Tongue (tissue), 2 donors: ENCODE measurements around the gene FGD5. TPM values are rescaled to one million over a fixed set of nuclear protein-coding genes. Genes with fewer than 3 reads are reported as not detected.

Experiments used
- DNase-seq: peaks from one replicate; pipeline ENCODE4 v3.0.0-alpha.2; 2015
- total RNA-seq: library from RNA; depleted of rRNA; stranded (reverse); fragments of >200 nt; gene quantifications from one replicate; pipeline ENCODE4 v1.2.3, GENCODE V29; 2014

FGD5 gene
- total RNA-seq, 1 donor from 2014 or later: 26.1 TPM

DNA sequence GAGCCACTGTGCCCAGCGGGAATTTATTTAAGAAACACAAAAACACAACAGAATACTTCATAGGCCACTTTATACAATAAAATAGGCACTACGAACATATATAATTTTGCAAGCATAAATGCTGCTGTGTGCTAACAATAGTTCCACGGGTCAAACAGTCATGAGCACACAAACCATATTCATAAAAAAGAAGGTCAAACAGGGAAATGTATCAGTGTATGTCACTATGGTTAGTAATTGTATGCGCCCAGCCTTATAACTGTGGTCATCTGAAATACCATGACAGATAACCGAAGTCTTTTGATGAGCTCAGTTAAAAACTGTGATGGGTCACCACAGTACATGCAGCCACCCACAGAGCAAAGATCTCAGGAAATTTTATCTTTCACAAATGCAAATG is 90.5 kb downstream of the FGD5 start:
- no peak for DNase-seq

GRCh38 chr3:14911651-14912050 is 92.9 kb downstream of the FGD5 start:
- DNase-seq: no peak

DNA sequence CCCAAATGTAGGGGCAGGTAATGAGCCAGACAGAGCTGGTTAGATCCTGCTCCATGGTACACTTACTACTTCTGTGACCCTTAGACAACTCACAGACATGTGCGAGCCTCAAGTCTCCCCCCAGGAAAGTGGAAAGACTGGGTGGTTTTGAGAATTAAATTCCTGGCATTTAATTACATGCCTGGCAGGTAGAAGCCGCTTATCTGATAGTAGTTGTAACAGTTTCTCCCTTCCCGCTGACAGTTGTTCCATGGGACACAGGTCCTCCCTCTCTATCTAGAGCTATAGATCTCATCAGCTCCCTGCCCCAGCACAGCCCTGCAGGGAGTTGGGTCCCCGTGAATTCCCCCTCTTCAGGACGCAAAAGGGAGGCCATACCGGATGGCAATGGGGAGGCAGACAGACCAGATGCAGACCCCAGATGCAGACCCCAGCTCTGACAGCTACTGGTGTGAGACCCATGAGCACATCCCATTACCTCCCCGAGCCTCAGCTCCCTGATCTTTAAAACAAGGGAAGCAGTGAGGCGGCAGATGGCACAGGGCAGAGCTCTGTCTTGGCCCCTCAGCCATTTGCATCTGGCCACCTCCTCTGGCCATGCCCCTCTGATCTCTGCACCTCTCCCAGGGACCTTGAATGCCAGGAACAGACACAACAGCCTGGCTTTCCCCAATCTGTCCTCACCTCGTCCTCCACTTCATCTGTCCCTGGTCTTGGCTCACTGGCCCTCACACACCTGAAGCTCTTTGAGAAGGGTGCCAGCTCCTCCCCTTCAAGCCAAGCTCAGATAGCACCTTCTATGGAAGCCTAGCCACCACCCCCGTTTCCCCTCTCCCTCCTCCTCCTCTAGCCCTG is 94.5 kb downstream of the FGD5 start:
- DNase-seq: no peak

DNA sequence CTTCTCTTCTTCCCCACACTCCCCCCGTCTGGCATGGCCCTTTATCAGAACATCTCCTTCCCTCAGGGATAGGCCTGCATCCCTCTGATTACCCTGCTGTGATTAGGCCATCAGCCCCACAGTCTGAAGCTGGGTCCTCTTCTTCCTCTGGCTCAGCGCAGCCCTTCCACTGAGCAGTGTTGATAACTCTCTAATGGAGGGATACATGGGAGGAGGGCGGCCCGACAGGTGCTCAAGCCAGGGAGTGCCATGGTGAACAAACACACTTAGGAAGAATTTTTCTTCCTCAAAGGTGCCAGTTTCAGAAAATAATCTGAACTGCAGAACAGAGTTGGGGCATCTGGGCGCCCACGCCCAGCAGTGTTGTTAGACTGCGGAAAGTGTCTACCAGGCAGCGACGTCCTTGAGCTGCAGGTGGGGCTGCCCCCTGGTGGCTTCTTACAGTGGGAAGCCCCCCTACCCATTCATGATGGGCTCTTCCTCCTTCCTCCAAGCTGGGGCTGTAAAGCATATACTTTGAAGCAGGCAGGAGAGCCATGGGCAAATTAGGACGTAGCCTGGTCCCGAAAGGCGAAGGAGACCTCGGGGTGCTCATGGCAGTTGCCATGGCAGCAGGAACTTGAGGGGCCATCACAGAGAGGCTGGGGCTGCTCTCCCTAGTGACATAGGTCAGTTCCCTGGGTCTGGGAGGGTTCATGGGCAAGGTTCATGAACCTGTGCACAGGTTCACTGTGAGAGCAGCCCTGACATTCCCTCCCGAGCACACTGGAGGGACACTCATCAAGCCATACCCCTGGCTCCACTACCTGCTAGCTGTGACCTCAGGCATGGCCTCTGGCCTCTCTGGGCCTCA is 95.4 kb downstream of the FGD5 start:
- DNase-seq: no peak

GRCh38 chr3:14914779-14915117 is 96.0 kb downstream of the FGD5 start:
- DNase-seq: no peak

DNA sequence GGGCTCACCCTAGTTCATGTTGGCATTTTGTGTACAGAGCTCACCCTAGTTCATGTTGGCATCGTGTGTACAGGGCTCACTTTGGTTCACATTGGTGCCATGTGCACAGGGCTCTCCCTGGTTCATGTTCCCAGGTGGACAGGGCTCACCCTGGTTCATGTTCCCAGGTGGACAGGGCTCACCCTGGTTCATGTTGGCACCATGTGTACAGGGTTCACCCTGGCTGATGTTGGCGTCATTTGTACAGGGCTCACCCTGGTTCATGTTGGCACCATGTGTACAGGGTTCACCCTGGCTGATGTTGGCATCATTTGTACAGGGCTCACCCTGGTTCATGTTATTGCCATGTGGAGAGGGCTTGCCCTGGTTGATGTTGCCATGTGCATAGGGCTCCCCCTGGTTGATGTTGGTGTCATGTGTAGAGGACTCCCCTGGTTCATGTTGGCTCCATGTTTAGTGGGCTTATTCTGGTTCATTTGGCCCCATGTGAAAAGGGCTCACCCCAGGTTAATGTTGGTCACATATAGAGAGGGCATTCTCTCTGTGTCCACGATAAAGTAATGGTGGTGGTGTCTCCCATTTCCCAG is 97.0 kb downstream of the FGD5 start:
- DNase-seq: peak; percentile 25

DNA sequence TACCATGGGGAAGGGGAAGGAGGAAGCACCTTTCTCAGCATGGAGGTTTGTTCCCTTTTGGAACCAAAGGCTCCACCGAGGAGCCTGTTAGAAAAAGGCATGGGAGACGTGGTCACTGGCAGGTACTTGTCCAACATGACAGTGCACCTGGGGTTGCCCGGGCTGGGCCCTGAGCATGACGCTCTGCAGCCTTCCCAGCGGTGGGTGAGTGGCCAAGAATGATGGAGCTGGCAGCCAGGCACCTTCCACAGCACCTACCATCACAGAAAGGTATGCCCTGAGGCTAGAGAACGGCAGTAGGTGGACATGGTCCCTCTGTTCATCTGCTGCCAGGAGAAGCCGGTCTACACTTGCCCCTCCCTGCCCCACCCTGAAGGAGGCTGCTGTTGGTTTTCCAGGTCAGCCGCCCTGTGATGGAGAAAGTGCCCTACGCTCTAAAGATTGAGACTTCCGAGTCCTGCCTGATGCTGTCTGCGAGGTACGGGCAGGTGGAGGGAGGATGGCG is 99.6 kb downstream of the FGD5 start:
- DNase-seq: no peak

DNA sequence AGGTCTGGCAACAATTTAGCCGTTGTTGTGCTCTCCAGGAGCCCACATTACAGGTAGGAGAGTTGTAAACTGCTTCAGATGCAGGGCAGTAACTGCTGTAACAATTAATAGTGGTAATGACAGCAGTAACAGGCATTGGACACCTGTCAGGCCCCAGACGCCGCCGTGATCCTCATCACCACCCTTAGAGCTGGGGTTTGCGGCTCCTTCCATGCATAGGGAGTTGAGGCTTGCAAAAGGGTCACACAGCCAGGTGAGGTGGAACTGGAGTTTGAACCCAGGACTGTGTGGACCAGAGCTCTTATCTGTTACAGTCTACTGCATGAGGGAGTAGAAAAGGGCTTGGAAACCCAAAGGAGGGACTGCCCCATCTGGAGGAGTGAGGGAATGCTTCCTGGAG is 101.8 kb downstream of the FGD5 start:
- DNase-seq: no peak

DNA sequence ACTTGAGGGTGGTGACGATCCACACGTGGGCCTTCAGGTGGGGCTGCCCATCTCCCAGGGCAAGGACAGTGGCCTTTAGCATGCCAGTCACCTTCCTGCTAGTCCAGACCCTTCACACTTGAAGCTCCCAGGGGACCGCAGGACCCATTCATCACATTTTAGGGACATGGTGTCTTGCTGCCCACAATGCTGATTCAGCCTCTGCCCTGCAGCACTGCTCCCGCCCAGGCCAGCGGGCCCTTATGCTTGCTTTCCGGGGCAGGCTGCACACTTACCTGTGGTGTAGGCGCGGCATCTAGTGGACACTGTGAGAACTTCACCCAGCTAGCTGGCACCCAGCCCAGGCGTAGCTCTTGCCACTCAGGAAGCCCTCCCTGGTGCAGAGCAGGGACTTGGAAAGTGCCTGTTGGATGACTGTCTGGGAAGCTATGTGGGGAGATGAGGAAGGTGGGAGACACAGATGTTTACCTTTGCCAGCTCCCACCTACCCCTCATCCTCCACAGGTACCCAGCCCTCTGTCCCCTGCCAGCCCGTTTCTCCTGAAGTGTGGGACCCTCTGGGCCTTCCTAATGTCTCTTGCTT is 102.4 kb downstream of the FGD5 start:
- peak; percentile 95 for DNase-seq

DNA sequence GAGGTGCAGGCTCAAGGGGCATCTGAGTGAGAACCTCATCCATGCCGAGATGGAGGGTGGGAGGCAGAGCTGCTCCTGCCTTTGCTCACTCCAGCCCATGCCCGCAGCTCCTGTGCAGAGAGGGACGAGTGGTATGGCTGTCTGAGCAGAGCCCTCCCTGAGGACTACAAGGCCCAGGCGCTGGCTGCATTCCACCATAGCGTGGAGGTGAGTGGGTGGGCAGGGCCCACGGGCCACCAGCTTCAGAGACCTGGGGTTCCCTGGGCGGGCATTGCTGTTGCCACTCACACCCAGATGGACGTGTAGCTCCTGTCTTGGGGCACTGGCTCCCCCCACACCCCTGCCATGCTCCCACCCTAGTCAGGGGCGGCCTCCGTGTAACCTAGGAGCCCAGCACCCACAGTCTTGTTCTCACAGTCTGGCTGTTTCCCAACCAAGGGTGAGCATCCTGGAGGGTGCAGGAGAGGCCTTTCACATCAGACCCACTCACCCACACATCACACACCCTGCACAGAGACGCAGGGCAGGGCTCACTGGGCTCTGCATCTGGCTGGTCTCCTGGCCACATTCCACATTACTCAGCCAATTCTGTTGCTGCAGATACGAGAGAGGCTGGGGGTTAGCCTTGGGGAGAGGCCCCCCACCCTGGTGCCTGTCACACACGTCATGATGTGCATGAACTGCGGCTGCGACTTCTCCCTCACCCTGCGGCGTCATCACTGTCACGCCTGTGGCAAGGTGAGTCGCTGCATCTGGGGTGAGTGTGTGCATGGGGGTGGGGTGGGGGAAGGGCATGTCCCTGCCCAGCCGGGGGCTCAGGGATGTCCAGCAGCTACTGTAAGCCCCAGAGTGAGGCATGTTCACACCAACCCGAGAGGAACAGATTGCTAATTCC is 103.3 kb downstream of the FGD5 start:
- no peak for DNase-seq

GRCh38 chr3:14922863-14923262 is 104.1 kb downstream of the FGD5 start:
- DNase-seq: no peak

DNA sequence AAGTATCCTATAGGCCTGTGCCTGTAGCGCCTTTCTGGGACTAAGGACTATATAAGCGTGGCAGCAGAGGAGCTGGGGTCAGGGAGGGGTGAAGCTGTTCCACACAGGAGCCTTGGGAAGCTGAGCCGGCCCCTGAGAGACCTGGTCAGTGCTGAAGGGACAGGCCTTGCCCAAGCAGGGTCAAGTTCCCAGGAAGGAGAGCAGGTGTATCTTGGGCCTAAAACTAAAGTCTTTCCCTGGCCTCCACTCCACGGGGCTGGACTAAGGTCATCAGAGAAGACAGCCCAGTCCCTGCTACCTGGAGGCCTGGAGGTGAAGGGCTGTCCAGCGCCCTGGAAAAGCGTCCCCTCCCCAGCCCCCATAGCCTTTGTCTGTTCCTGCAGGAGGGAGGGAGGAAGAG is 104.7 kb downstream of the FGD5 start:
- no peak for DNase-seq

DNA sequence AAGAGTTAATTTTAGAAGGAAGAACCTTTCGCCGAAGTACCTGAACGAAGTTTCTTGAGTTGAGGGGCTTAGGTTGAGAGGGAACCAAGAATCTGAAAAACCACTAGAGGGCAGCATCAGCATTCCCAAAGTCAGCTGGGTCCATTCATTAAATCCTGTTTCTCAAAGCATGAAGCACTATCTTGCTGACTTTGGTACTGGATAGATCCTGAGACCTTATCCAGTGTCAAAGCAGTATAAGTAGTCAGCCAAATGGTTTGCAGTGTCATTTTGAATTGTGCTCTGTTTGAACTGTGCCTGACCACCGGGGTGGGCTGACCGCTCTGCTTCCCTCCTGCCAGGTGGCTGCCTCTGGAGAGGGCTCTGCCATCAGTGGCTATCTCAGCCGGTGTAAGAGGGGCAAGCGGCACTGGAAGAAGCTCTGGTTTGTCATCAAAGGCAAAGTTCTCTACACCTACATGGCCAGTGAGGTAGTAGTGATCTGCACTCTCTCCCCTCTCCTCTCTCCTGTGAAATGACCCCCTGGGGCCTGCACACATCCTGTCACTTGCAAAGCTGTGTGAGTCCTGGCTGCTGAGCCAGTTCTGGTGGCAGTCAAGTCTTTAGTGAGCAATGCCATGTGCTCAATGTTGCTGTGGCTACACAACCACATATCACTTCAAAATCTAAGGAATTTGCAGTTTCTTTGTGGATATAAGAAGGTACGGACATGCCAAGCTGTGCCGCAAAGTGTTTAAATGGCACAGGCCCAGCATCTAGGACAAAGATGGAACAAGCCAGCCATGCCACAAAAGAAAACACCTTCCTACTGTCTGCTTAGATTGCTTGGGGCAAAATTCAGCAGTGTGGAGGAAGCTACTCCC is 107.2 kb downstream of the FGD5 start:
- peak; percentile 84 for DNase-seq

- no peak for DNase-seq
These were observed 107.8 kb downstream of the FGD5 start for GRCh38 chr3:14926592-14926991.

- DNase-seq: no peak
These were observed 108.5 kb downstream of the FGD5 start for GRCh38 chr3:14927308-14927707.

DNA sequence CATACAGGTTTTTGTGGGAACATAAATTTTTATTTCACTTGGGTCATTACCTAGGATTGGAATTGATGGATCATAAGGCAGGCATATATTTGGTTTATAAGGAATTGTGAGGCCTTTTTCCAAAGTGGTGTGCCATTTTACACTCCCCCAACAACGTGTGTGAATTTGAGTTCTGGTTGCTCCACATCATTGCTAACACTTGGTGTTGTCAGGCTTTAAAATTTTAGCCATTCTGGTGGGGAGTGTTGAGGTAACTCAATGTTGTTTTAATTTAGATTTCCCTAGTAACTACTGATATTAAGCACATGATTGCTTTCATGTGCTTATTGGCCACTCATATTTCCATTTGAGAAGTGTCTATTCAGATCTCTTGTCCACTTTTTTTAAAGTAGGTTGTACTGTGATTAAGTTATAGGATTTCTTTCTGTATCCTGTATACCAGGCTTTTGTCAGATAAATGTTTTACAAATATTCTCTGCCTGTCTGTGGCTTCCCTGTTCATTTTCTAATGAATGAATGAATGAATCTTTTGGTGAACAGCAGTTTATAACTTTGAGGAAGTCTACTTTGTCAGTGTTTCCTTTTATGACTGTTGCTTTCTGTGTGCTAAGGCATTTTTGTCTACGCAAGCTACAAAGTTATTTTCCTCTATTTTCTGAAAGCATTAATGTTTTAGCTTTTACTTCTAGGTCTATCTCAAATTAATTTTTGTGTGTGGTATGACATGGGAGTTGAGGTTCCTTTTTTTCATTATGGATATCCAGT is 110.7 kb downstream of the FGD5 start:
- DNase-seq: no peak

- DNase-seq: no peak
These were observed 115.2 kb downstream of the FGD5 start for GRCh38 chr3:14933820-14934425.

GRCh38 chr3:14935592-14936345 is 117.0 kb downstream of the FGD5 start:
- DNase-seq: no peak

DNA sequence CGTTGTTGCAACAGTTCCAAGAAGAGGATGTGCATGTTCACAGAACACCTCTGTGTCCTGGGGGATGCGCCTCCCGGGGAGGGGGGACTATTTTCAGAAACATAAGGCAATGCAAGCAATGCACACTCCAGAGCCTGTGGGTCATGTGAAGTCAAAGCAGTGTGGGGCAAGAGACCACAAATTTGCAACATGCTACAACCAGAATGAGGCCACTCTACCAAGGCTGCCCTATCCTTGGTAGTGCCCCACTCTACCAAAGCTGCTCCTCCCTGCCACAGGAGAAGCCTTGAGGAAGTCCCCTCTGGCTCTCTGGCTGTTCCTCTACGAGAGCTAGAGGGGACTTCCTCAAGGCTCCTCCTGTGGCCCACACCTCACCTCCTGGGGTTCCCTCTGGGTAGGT is 120.2 kb downstream of the FGD5 start:
- DNase-seq: no peak
